Endodermal cell (in vitro differentiated cells): ENCODE results near the gene BICD2. TPM values are rescaled to one million over a fixed set of nuclear protein-coding genes. Genes with fewer than 3 reads are reported as not detected.

ENCODE experiments used
- DNase-seq: peaks from one replicate; pipeline ENCODE4 v3.0.0-alpha.2; 2017
- H3K27ac ChIP-seq: 2 replicates; pipeline ENCODE4 v1.5.1; 2013; ENCODE audit warnings: mild to moderate bottlenecking, low read depth, low read length, moderate library complexity
- H3K27me3 ChIP-seq: 2 replicates; pipeline ENCODE4 v1.6.1; 2013; ENCODE audit warnings: mild to moderate bottlenecking, low read length, moderate library complexity; ENCODE audit not compliant: insufficient read depth, control insufficient read depth, poor library complexity, severe bottlenecking
- H3K36me3 ChIP-seq: 2 replicates; pipeline ENCODE4 v1.7.0; 2013; ENCODE audit warnings: mild to moderate bottlenecking, low read length, moderate library complexity; ENCODE audit not compliant: control insufficient read depth, insufficient read depth
- H3K4me1 ChIP-seq: one replicate; pipeline ENCODE4 v1.7.0; 2013; ENCODE audit warnings: low read length; ENCODE audit not compliant: control insufficient read depth, insufficient read depth
- H3K4me3 ChIP-seq: 2 replicates; pipeline ENCODE4 v1.5.1; 2013; ENCODE audit warnings: mild to moderate bottlenecking, low read length, moderate library complexity
- H3K9ac ChIP-seq: 2 replicates; pipeline ENCODE4 v1.6.1; 2013; ENCODE audit warnings: mild to moderate bottlenecking, low read length, moderate library complexity; ENCODE audit not compliant: poor library complexity, severe bottlenecking; ENCODE audit errors: extremely low read depth
- H3K9me3 ChIP-seq: 2 replicates; pipeline ENCODE4 v1.6.1; 2013; ENCODE audit warnings: mild to moderate bottlenecking, low read length, moderate library complexity; ENCODE audit not compliant: control insufficient read depth
- H3K27ac Mint-ChIP-seq: 2 replicates; pipeline ENCODE4 v1.8.0; 2020; ENCODE audit warnings: mixed read lengths
- H3K27me3 Mint-ChIP-seq: 2 replicates; pipeline ENCODE4 v1.8.0; 2021; ENCODE audit warnings: mild to moderate bottlenecking, mixed read lengths; ENCODE audit not compliant: insufficient read depth
- H3K36me3 Mint-ChIP-seq: 2 replicates; pipeline ENCODE4 v1.8.0; 2020; ENCODE audit warnings: low read depth, mixed read lengths
- H3K4me1 Mint-ChIP-seq: 2 replicates; pipeline ENCODE4 v1.8.0; 2020; ENCODE audit warnings: mixed read lengths
- H3K4me3 Mint-ChIP-seq: 2 replicates; pipeline ENCODE4 v1.8.0; 2020; ENCODE audit warnings: mild to moderate bottlenecking, moderate library complexity, mixed read lengths
- H3K9me3 Mint-ChIP-seq: 2 replicates; pipeline ENCODE4 v1.8.0; 2020; ENCODE audit warnings: mild to moderate bottlenecking, mixed read lengths
- CTCF ChIP-seq: fragments of 200-600 bp; sonication (generic); conservative IDR thresholded peaks from 2 replicates; pipeline ENCODE4 v1.5.0; 2021; ENCODE audit warnings: antibody characterized with exemption, mild to moderate bottlenecking
- WGBS, 2 experiments: methylation state at CpG; one replicate each; pipeline versions ENCODE4 v1.1.5 to v1.1.7; 2013; ENCODE audit warnings: missing lambda C conversion rate in 2 of 2, mixed read lengths in 1 of 2; ENCODE audit not compliant: insufficient coverage in 1 of 2, insufficient read length in 1 of 2; 5-methylcytosine and 5-hydroxymethylcytosine counted together
- total RNA-seq, 2 donors: library from RNA; stranded (reverse); fragmentation: NEBNext Ultra II Directional in 1 of 2; extraction: Animal tissue kit (Norgen Biotek cat#: 25700) in 1 of 2; gene quantifications; 2 replicates in 1 of 2; 3 replicates in 1 of 2; pipeline ENCODE4 v1.2.1, GENCODE V29; 2021

The BICD2 gene
- total RNA-seq, 2 donors from 2014 or later: 20.7 to 20.9 TPM

DNA sequence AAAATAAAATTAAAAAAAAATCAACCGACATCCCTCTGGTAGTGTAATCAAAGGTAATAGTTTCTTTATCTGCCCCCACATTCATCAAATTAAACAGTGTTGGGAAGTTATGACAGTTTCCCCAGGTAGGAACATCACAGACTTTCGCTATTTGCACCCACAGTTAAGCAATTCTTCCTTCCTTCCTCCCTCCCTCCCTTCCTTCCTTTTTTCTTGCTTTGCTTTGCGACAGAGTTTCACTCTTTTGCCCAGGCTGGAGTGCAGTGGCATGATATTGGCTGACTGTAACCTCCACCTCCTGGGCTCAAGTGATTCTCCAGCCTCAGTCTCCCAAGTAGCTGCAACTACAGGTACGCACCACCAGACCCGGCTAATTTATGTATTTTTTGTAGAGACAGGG is 10.8 kb upstream of the BICD2 start:
- Histone ChIP-seq H3K9ac (no peak overlapping the region), H3K4me3 (no peak overlapping the region), H3K27me3 (no peaks in the 10 kb centered on the region), H3K27ac (no peak overlapping the region), H3K9me3 (peaks cover 7% of the 10 kb centered on the region), H3K4me1 (no peaks in the 10 kb centered on the region), H3K36me3 (no peaks in the 10 kb centered on the region)
- 94 to 98% methylated on average over 5 of the region's 5 CpGs for WGBS, 2 experiments
- Mint-ChIP-seq H3K4me3 (no peak overlapping the region), H3K27me3 (peaks cover 5% of the 10 kb centered on the region), H3K4me1 (no peaks in the 10 kb centered on the region), H3K36me3 (no peaks in the 10 kb centered on the region), H3K9me3 (peaks cover 10% of the 10 kb centered on the region), H3K27ac (no peak overlapping the region)
- no peak for TF ChIP-seq CTCF
- DNase-seq: no peak

DNA sequence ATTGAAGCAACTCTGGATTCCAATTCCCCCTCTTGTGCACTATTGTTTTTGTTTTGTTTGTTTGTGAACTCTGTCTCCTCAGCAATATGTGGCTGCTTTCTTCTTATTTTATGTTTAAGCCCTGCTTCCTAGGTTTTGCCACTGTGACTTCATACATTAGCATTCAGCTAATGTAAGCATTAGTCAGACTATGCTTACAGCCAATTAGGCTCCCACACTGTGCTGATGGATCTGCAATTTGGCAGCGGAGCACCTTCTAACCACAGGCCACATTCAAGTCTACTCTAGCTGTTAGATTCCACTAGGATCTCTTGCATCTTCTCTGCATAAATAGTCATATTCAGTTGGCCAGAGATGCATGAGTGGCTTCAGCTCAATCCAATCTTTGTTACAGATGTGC is 9.6 kb upstream of the BICD2 start:
- Mint-ChIP-seq H3K9me3 (peaks cover 10% of the 10 kb centered on the region), H3K27me3 (peaks cover 5% of the 10 kb centered on the region), H3K4me3 (no peak overlapping the region), H3K4me1 (peaks cover 4% of the 10 kb centered on the region), H3K27ac (no peak overlapping the region), H3K36me3 (no peaks in the 10 kb centered on the region)
- Histone ChIP-seq H3K9ac (no peak overlapping the region), H3K9me3 (peaks cover 7% of the 10 kb centered on the region), H3K4me3 (no peak overlapping the region), H3K36me3 (no peaks in the 10 kb centered on the region), H3K4me1 (no peaks in the 10 kb centered on the region), H3K27ac (no peak overlapping the region), H3K27me3 (no peaks in the 10 kb centered on the region)
- no peak for TF ChIP-seq CTCF
- 87 to 100% methylated on average over 1 of the region's 1 CpG for WGBS, 2 experiments
- no peak for DNase-seq

DNA sequence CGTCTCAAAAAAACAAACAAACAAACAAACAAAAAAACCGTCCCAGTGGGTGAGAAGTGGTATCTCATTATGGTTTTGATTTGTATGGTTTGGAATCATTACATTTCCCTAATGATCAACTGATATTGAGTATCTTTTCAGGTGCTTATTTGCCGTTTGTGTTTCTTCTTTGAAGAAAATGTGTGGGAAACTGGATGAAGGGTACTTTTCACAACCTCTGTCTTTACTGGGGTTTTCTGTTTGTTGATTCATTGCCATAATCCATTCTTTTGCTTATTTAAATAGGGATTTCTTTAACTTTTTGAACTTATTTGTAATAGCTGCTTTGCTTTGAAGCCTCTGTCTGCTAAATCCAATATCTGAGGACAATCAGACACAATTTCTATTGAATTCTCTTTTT is 9.2 kb upstream of the BICD2 start:
- Histone ChIP-seq H3K4me3 (no peak overlapping the region), H3K27me3 (no peaks in the 10 kb centered on the region), H3K9ac (no peak overlapping the region), H3K27ac (no peak overlapping the region), H3K4me1 (no peaks in the 10 kb centered on the region), H3K9me3 (peaks cover 4% of the 10 kb centered on the region), H3K36me3 (no peaks in the 10 kb centered on the region)
- no peak for DNase-seq
- no peak overlapping the region for H3K4me3 Mint-ChIP-seq
- H3K36me3 Mint-ChIP-seq: no peaks in the 10 kb centered on the region
- peaks cover 9% of the 10 kb centered on the region for H3K9me3 Mint-ChIP-seq
- WGBS, 2 experiments: 87% methylated on average over 2 of the region's 3 CpGs; no CpG with 5 or more reads in 1 of the 2 experiments
- peaks cover 4% of the 10 kb centered on the region for H3K4me1 Mint-ChIP-seq
- no peak overlapping the region for H3K27ac Mint-ChIP-seq
- H3K27me3 Mint-ChIP-seq: peaks cover 5% of the 10 kb centered on the region
- TF ChIP-seq CTCF: no peak
